Trophoblast cell (in vitro differentiated cells and primary cell): ENCODE results near the gene BTG3.

Experiments
- DNase-seq, 2 donors: peaks; one replicate each; pipeline ENCODE4 v3.0.0-alpha.2; 2016
- H2AFZ ChIP-seq: 2 replicates; pipeline ENCODE4 v1.6.1; 2013; ENCODE audit warnings: low read length, moderate library complexity, mild to moderate bottlenecking; ENCODE audit not compliant: insufficient read depth, poor library complexity
- H2AK5ac ChIP-seq: 2 replicates; pipeline ENCODE4 v1.6.1; 2013; ENCODE audit warnings: mild to moderate bottlenecking, low read length
- H2BK120ac ChIP-seq: 2 replicates; pipeline ENCODE4 v1.6.1; 2013; ENCODE audit warnings: low read length, mild to moderate bottlenecking, moderate library complexity; ENCODE audit not compliant: insufficient read depth, poor library complexity
- H2BK12ac ChIP-seq: 2 replicates; pipeline ENCODE4 v1.6.1; 2013; ENCODE audit warnings: mild to moderate bottlenecking, low read length, moderate library complexity
- H2BK5ac ChIP-seq: 2 replicates; pipeline ENCODE4 v1.6.1; 2013; ENCODE audit warnings: low read length, low read depth, moderate library complexity, mild to moderate bottlenecking; ENCODE audit not compliant: poor library complexity
- H3K14ac ChIP-seq: 2 replicates; pipeline ENCODE4 v1.6.1; 2013; ENCODE audit warnings: mild to moderate bottlenecking, low read length
- H3K18ac ChIP-seq: 2 replicates; pipeline ENCODE4 v1.6.1; 2013; ENCODE audit warnings: mild to moderate bottlenecking, low read length
- H3K23ac ChIP-seq: 2 replicates; pipeline ENCODE4 v1.6.1; 2013; ENCODE audit warnings: low read length
- H3K27ac ChIP-seq: 2 replicates; pipeline ENCODE4 v1.5.1; 2013; ENCODE audit warnings: low read depth, mild to moderate bottlenecking, inconsistent platforms, low read length, moderate library complexity
- H3K27me3 ChIP-seq: 2 replicates; pipeline ENCODE4 v1.6.1; 2013; ENCODE audit warnings: inconsistent platforms, mild to moderate bottlenecking, low read length, moderate library complexity; ENCODE audit not compliant: insufficient read depth
- H3K36me3 ChIP-seq, 2 experiments: 1 replicate in 1 of 2; 2 replicates in 1 of 2; pipeline ENCODE4 v1.6.1; 2013; ENCODE audit warnings: low read length in 2 of 2, mild to moderate bottlenecking in 2 of 2, moderate library complexity in 1 of 2; ENCODE audit not compliant: insufficient read depth in 2 of 2, control insufficient read depth in 1 of 2
- H3K4ac ChIP-seq: 2 replicates; pipeline ENCODE4 v1.6.1; 2013; ENCODE audit warnings: low read depth, mild to moderate bottlenecking, low read length, moderate library complexity
- H3K4me1 ChIP-seq, 2 experiments: 1 replicate in 1 of 2; 2 replicates in 1 of 2; pipeline ENCODE4 v1.6.1; 2013; ENCODE audit warnings: low read length in 2 of 2, mild to moderate bottlenecking in 2 of 2, moderate library complexity in 1 of 2; ENCODE audit not compliant: insufficient read depth in 2 of 2, control insufficient read depth in 1 of 2
- H3K4me2 ChIP-seq: 2 replicates; pipeline ENCODE4 v1.6.1; 2013; ENCODE audit warnings: inconsistent platforms, mild to moderate bottlenecking, low read length, moderate library complexity
- H3K4me3 ChIP-seq: 2 replicates; pipeline ENCODE4 v1.5.1; 2013; ENCODE audit warnings: mild to moderate bottlenecking, low read depth, low read length, inconsistent platforms
- H3K79me1 ChIP-seq: one replicate; pipeline ENCODE4 v1.6.1; 2013; ENCODE audit warnings: low read length
- H3K79me2 ChIP-seq: 2 replicates; pipeline ENCODE4 v1.6.1; 2013; ENCODE audit warnings: low read length, mild to moderate bottlenecking; ENCODE audit not compliant: control insufficient read depth, insufficient read depth, poor library complexity
- H3K9ac ChIP-seq: 2 replicates; pipeline ENCODE4 v1.6.1; 2013; ENCODE audit warnings: mild to moderate bottlenecking, low read length
- H3K9me3 ChIP-seq: 2 replicates; pipeline ENCODE4 v1.6.1; 2013; ENCODE audit warnings: low read depth, mild to moderate bottlenecking, control low read depth, inconsistent platforms, low read length; ENCODE audit not compliant: insufficient read depth
- H4K12ac ChIP-seq: 2 replicates; pipeline ENCODE4 v1.6.1; 2013; ENCODE audit warnings: low read depth, mild to moderate bottlenecking, low read length, moderate library complexity
- H4K8ac ChIP-seq: 2 replicates; pipeline ENCODE4 v1.6.1; 2013; ENCODE audit warnings: low read depth, mild to moderate bottlenecking, low read length, moderate library complexity
- H4K91ac ChIP-seq: one replicate; pipeline ENCODE4 v1.6.1; 2013; ENCODE audit warnings: low read depth, mild to moderate bottlenecking, low read length, moderate library complexity
- WGBS: extraction: QIAGEN DNeasy Blood & Tissue Kit; methylation state at CpG from one replicate; pipeline ENCODE4 v1.1.7; 2013; ENCODE audit warnings: missing lambda C conversion rate; ENCODE audit not compliant: insufficient read length, insufficient coverage; ENCODE audit errors: extremely low coverage; 5-methylcytosine and 5-hydroxymethylcytosine counted together

BTG3 gene

GRCh38 chr21:17583898-17584297, 28.8 kb downstream of the BTG3 start:
- Histone ChIP-seq H2BK12ac (no peak overlapping the region), H4K12ac (no peak overlapping the region), H3K4me1 (no peaks in the 10 kb centered on the region), H4K91ac (no peak overlapping the region), H3K4me3 (no peak overlapping the region), H3K36me3 (no peaks in the 10 kb centered on the region), H3K4me2 (no peak overlapping the region), H3K79me1 (no peaks in the 10 kb centered on the region), H2BK5ac (no peak overlapping the region), H2BK120ac (no peak overlapping the region), H3K9me3 (no peaks in the 10 kb centered on the region), H4K8ac (no peak overlapping the region), H3K27ac (no peak overlapping the region), H3K18ac (no peak overlapping the region), H3K79me2 (no peaks in the 10 kb centered on the region), H3K23ac (no peak overlapping the region), H3K4ac (no peak overlapping the region), H3K14ac (no peak overlapping the region), H3K9ac (no peak overlapping the region), H3K27me3 (no peaks in the 10 kb centered on the region), H2AFZ (no peak overlapping the region), H2AK5ac (no peak overlapping the region)
- no CpG with 5 or more reads among the region's 3 CpGs for WGBS
- DNase-seq, result no peak

- Histone ChIP-seq H3K4ac (no peak overlapping the region), H3K23ac (no peak overlapping the region), H3K4me3 (no peak overlapping the region), H3K79me2 (no peaks in the 10 kb centered on the region), H3K18ac (no peak overlapping the region), H2BK12ac (no peak overlapping the region), H3K4me2 (no peak overlapping the region), H3K9me3 (no peaks in the 10 kb centered on the region), H3K36me3 (peaks cover 0 to 3% of the 10 kb centered on the region in 2 experiments), H2AK5ac (no peak overlapping the region), H3K79me1 (no peaks in the 10 kb centered on the region), H3K27me3 (no peaks in the 10 kb centered on the region), H2BK5ac (no peak overlapping the region), H2AFZ (no peak overlapping the region), H3K9ac (no peak overlapping the region), H2BK120ac (no peak overlapping the region), H3K27ac (no peak overlapping the region), H3K14ac (no peak overlapping the region), H4K8ac (no peak overlapping the region), H4K12ac (no peak overlapping the region), H3K4me1 (no peaks in the 10 kb centered on the region), H4K91ac (no peak overlapping the region)
- no peak for DNase-seq
- no CpG with 5 or more reads among the region's 8 CpGs for WGBS
Observed at GRCh38 chr21:17580319-17580718, 32.4 kb downstream of the BTG3 start.

- Histone ChIP-seq H2AK5ac (no peak overlapping the region), H3K4me2 (no peak overlapping the region), H3K27ac (no peak overlapping the region), H2BK120ac (no peak overlapping the region), H3K4me3 (no peak overlapping the region), H3K4ac (no peak overlapping the region), H3K18ac (no peak overlapping the region), H3K79me1 (no peaks in the 10 kb centered on the region), H3K9ac (no peak overlapping the region), H3K27me3 (no peaks in the 10 kb centered on the region), H3K79me2 (no peaks in the 10 kb centered on the region), H2AFZ (no peak overlapping the region), H2BK12ac (no peak overlapping the region), H4K12ac (no peak overlapping the region), H2BK5ac (no peak overlapping the region), H3K4me1 (no peaks in the 10 kb centered on the region), H3K14ac (no peak overlapping the region), H3K9me3 (no peaks in the 10 kb centered on the region), H4K91ac (no peak overlapping the region), H4K8ac (no peak overlapping the region), H3K23ac (no peak overlapping the region), H3K36me3 (peaks cover 0 to 3% of the 10 kb centered on the region in 2 experiments)
- whole genome bisulfite sequencing, result no CpG with 5 or more reads among the region's 2 CpGs
- DNase-seq, result no peak
Observed at GRCh38 chr21:17578876-17579275, 33.8 kb downstream of the BTG3 start.

- Histone ChIP-seq H3K27ac (no peak overlapping the region), H3K4me3 (no peak overlapping the region), H4K12ac (no peak overlapping the region), H3K9ac (no peak overlapping the region), H2BK12ac (no peak overlapping the region), H3K79me1 (no peaks in the 10 kb centered on the region), H4K8ac (no peak overlapping the region), H3K9me3 (no peaks in the 10 kb centered on the region), H3K79me2 (no peaks in the 10 kb centered on the region), H4K91ac (no peak overlapping the region), H3K27me3 (no peaks in the 10 kb centered on the region), H3K4me1 (no peaks in the 10 kb centered on the region), H2AFZ (no peak overlapping the region), H3K23ac (no peak overlapping the region), H3K4me2 (no peak overlapping the region), H2BK5ac (no peak overlapping the region), H2BK120ac (no peak overlapping the region), H3K36me3 (peaks cover 0 to 3% of the 10 kb centered on the region in 2 experiments), H3K4ac (no peak overlapping the region), H2AK5ac (no peak overlapping the region), H3K18ac (no peak overlapping the region), H3K14ac (no peak overlapping the region)
- DNase-seq, result no peak
- no CpG with 5 or more reads among the region's 2 CpGs for WGBS
Observed at GRCh38 chr21:17578162-17578561, 34.5 kb downstream of the BTG3 start.
